Activated CD8-positive, alpha-beta memory T cell treated with anti-CD3 and anti-CD28 coated beads, Interleukin-2, amount 10 ng/mL, durations not matched to agents 7 days and 5 days (primary cell): ENCODE results near the gene LIMS1. TPM values are rescaled to one million over a fixed set of nuclear protein-coding genes. Genes with fewer than 3 reads are reported as not detected.

Experiments
- ATAC-seq: fragments of 150-1000 bp; cut with Tn5 transposase; one replicate; pipeline ENCODE4 v1.10.0; 2021; ENCODE audit warnings: moderate library complexity
- CTCF ChIA-PET: fragments of 350-600 bp; sonication (Branson Sonifier 250); formaldehyde crosslinking; loops from one replicate; lab custom pipeline; 2021; ENCODE audit warnings: antibody characterized with exemption; lab: Charles Lee
- DNase-seq: peaks from one replicate; pipeline ENCODE4 v3.0.0-alpha.2; 2020
- H3K27ac Mint-ChIP-seq: one replicate; pipeline ENCODE4 v1.8.0; 2021; ENCODE audit warnings: mild to moderate bottlenecking, mixed read lengths
- H3K27me3 Mint-ChIP-seq: one replicate; pipeline ENCODE4 v1.8.0; 2021; ENCODE audit warnings: mixed read lengths
- H3K36me3 Mint-ChIP-seq: one replicate; pipeline ENCODE4 v1.8.0; 2021; ENCODE audit warnings: mild to moderate bottlenecking, mixed read lengths
- H3K4me1 Mint-ChIP-seq: one replicate; pipeline ENCODE4 v1.8.0; 2021; ENCODE audit warnings: mixed read lengths
- H3K4me3 Mint-ChIP-seq: one replicate; pipeline ENCODE4 v1.8.0; 2021; ENCODE audit warnings: mild to moderate bottlenecking, moderate library complexity, mixed read lengths
- H3K9me3 Mint-ChIP-seq: one replicate; pipeline ENCODE4 v1.8.0; 2022; ENCODE audit warnings: low read depth, mixed read lengths
- total RNA-seq, 2 experiments: library from RNA; stranded (reverse); gene quantifications; one replicate each; pipeline ENCODE4 v1.2.3, GENCODE V29; 2021

LIMS1 gene
- total RNA-seq, 2 experiments from 2014 or later = 57.2 to 58.2 TPM

DNA sequence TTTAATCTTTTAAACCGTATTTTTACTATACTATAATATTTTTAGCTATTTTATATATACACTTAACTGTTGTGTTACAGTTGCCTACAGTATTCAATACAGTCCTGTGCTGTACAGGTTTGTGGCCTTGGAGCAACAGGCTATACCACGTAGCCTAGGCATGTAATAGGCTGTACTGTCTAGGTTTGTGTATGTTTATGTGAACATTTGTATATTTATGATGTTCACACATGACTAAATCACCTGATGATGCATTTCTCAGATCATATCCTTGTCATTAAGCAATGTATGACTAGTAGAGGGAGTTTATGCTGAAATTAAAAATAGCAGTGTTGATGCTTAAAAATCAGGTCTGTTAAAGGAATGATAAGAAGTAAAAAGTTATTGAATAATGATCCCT, 92.7 kb downstream of the LIMS1 start:
- H3K27ac Mint-ChIP-seq = no peak overlapping the region
- ATAC-seq = no peak
- CTCF ChIA-PET = interaction anchor here (0.6 to 10.6 kb wide), 3 partner anchors 9 to 65 kb away, joined by 3 to 102 read pairs (median 4); no protein-coding TSS in a partner anchor

DNA sequence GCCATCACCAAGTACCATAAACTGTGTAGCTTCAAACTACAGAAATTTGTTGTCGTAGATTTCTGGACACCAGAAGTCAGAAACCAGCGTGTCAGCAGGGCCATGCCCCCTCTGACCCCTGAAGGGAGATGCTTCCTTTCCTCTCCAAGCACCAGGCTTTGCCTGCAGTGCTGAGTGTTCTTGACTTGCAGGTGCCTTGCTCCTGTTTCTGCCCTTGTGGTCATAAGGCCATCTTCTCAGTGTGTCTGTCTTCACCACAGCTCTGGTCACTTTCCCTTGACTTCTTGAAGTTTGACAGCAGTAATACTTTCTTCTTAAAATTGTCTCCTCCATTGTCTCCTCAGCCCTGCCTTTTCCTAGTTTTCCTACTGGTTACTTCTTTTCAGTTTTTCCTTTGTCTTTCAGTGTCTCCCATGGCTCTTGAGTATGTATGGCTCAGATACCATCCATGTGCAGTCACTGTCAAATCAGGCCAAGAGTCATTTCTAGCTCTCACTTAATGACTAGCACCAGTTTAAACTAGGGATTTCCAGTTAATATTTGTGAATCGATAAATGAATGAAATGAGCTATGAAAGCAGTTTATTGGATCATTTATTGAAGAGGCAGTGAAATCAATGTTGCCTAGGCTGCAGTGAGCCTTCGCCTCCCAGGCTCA, 93.8 kb downstream of the LIMS1 start:
- DNase-seq (no peak), ATAC-seq (peak; percentile 22)
- H3K27ac Mint-ChIP-seq = peak overlapping the region; percentile 44
- peaks cover 17% of the 10 kb centered on the region for H3K36me3 Mint-ChIP-seq
- CTCF ChIA-PET = interaction anchor here (1.0 to 10.6 kb wide), 6 partner anchors 8 to 22 kb away, joined by 5 to 102 read pairs (median 9); no protein-coding TSS in a partner anchor
- H3K27me3 Mint-ChIP-seq = no peaks in the 10 kb centered on the region
- peaks cover 80% of the 10 kb centered on the region for H3K4me1 Mint-ChIP-seq
- H3K9me3 Mint-ChIP-seq = no peaks in the 10 kb centered on the region
- no peak overlapping the region for H3K4me3 Mint-ChIP-seq

More for the DNA sequence above, 92.7 kb downstream of the LIMS1 start:
- Mint-ChIP-seq H3K4me1 (peaks cover 73% of the 10 kb centered on the region), H3K9me3 (no peaks in the 10 kb centered on the region), H3K27me3 (no peaks in the 10 kb centered on the region), H3K36me3 (peaks cover 17% of the 10 kb centered on the region), H3K4me3 (no peak overlapping the region)
- DNase-seq = no peak

GRCh38 chr2:108628936-108629335, 94.7 kb downstream of the LIMS1 start:
- H3K36me3 Mint-ChIP-seq = peaks cover 17% of the 10 kb centered on the region
- no peak for ATAC-seq
- H3K27me3 Mint-ChIP-seq = no peaks in the 10 kb centered on the region
- H3K9me3 Mint-ChIP-seq = no peaks in the 10 kb centered on the region
- H3K4me1 Mint-ChIP-seq = peaks cover 78% of the 10 kb centered on the region
- peak overlapping the region; percentile 74 for H3K27ac Mint-ChIP-seq
- DNase-seq = no peak
- CTCF ChIA-PET = interaction anchor here (1.0 to 10.6 kb wide), 7 partner anchors 7 to 23 kb away, joined by 5 to 102 read pairs (median 7); no protein-coding TSS in a partner anchor
- peak overlapping the region; percentile 24 for H3K4me3 Mint-ChIP-seq

DNA sequence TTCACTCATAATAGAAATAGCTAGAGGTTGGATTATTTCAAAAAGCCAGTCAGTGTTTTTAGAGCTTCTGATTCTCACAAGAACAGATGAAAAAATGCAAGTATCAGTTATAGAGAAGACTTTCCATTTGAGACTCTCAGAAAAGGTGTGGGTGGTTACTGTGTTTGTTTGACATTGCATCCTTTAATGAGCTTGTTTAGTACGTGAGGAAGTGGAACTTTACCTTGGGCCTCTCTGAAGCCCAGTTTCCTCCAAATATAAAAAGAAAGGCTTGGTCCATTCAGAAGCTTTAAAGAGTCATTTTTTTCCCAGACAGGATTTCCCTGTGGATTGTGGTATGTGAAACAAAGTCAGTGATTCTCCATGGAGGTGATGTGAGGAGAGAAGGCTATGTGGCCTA, 95.1 kb downstream of the LIMS1 start:
- CTCF ChIA-PET = interaction anchor here (0.7 to 3.7 kb wide), 7 partner anchors 9 to 35 kb away, joined by 5 to 22 read pairs (median 6); no protein-coding TSS in a partner anchor
- Mint-ChIP-seq H3K27me3 (no peaks in the 10 kb centered on the region), H3K4me1 (peaks cover 79% of the 10 kb centered on the region), H3K9me3 (no peaks in the 10 kb centered on the region), H3K4me3 (peak overlapping the region; percentile 24), H3K36me3 (peaks cover 17% of the 10 kb centered on the region), H3K27ac (peak overlapping the region; percentile 74)
- peak; percentile 62 for ATAC-seq
- DNase-seq = no peak

DNA sequence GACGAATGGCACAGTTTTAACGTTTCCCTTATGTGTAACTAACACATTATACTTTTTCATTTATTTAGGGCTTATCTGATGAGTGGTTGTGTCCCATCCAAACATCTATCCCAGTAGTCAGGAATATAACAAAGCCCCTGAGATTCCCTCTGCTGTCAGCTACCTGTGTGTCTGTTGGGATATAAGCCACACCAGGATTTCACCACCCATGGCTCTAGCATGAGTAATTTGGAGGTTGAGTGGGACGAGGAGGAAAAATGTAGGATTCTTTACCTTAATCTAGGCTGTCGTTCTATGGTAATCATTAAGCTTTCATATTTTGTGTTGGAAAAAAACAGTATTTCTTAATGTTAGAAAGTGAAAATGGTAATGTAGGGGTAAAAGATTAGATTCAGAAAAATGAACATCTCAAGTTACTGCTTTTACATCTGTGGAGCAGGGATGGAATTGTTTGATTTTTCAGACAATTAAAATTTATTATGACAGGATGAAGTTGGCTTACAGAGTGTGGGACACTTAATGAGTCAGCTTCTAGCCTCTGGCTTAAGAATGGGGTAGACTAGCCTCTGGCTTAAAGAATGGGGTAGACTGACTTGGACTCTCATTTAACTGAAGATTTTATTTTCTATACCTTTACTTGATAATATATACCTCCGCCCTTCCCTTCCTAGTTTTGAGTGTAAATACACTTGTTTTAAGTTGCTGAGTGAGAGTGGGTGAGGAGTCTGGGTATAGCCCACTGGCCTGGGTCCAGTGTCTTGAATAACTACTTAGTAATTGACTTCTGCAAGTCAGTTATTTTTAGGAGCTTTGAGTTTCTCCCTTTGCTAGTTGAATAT, 96.5 kb downstream of the LIMS1 start:
- ATAC-seq (no peak), DNase-seq (no peak)
- no peaks in the 10 kb centered on the region for H3K27me3 Mint-ChIP-seq
- CTCF ChIA-PET = interaction anchor here (0.6 to 3.7 kb wide), 3 partner anchors 10 to 19 kb away, joined by 3 to 22 read pairs (median 12); no protein-coding TSS in a partner anchor
- no peak overlapping the region for H3K4me3 Mint-ChIP-seq
- no peak overlapping the region for H3K27ac Mint-ChIP-seq
- H3K4me1 Mint-ChIP-seq = peaks cover 81% of the 10 kb centered on the region
- peaks cover 17% of the 10 kb centered on the region for H3K36me3 Mint-ChIP-seq
- no peaks in the 10 kb centered on the region for H3K9me3 Mint-ChIP-seq

- CTCF ChIA-PET = interaction anchor here (5.6 kb wide), 2 partner anchors 9 to 27 kb away, joined by 97 to 102 read pairs; no protein-coding TSS in a partner anchor
- DNase-seq (no peak), ATAC-seq (no peak)
- Mint-ChIP-seq H3K27ac (no peak overlapping the region), H3K9me3 (no peaks in the 10 kb centered on the region), H3K4me3 (no peak overlapping the region), H3K36me3 (peaks cover 17% of the 10 kb centered on the region), H3K4me1 (peaks cover 84% of the 10 kb centered on the region), H3K27me3 (no peaks in the 10 kb centered on the region)
Observed at GRCh38 chr2:108632332-108633160, 98.3 kb downstream of the LIMS1 start.

- Mint-ChIP-seq H3K27me3 (no peaks in the 10 kb centered on the region), H3K4me3 (no peak overlapping the region), H3K9me3 (no peaks in the 10 kb centered on the region), H3K36me3 (peaks cover 13% of the 10 kb centered on the region), H3K4me1 (peaks cover 84% of the 10 kb centered on the region), H3K27ac (no peak overlapping the region)
- DNase-seq = no peak
- CTCF ChIA-PET = interaction anchor here (0.9 to 8.8 kb wide), 5 partner anchors 9 to 47 kb away, joined by 3 to 171 read pairs (median 97); no protein-coding TSS in a partner anchor
- no peak for ATAC-seq
Observed at GRCh38 chr2:108633409-108633808, 99.1 kb downstream of the LIMS1 start.

- no peaks in the 10 kb centered on the region for H3K27me3 Mint-ChIP-seq
- no peak for ATAC-seq
- no peak for DNase-seq
- no peak overlapping the region for H3K4me3 Mint-ChIP-seq
- no peaks in the 10 kb centered on the region for H3K9me3 Mint-ChIP-seq
- H3K36me3 Mint-ChIP-seq = peaks cover 13% of the 10 kb centered on the region
- peaks cover 81% of the 10 kb centered on the region for H3K4me1 Mint-ChIP-seq
- CTCF ChIA-PET = interaction anchor here (0.9 to 8.8 kb wide), 6 partner anchors 9 to 47 kb away, joined by 3 to 171 read pairs (median 63); no protein-coding TSS in a partner anchor
- peak overlapping the region; percentile 46 for H3K27ac Mint-ChIP-seq
Observed at GRCh38 chr2:108634011-108634410, 99.7 kb downstream of the LIMS1 start.

GRCh38 chr2:108634576-108635160, 100.4 kb downstream of the LIMS1 start:
- ATAC-seq (no peak), DNase-seq (no peak)
- no peak overlapping the region for H3K4me3 Mint-ChIP-seq
- H3K36me3 Mint-ChIP-seq = peaks cover 10% of the 10 kb centered on the region
- H3K27ac Mint-ChIP-seq = peak overlapping the region; percentile 11
- CTCF ChIA-PET = interaction anchor here (0.9 to 8.8 kb wide), 6 partner anchors 8 to 40 kb away, joined by 3 to 171 read pairs (median 64); no protein-coding TSS in a partner anchor
- no peaks in the 10 kb centered on the region for H3K9me3 Mint-ChIP-seq
- no peaks in the 10 kb centered on the region for H3K27me3 Mint-ChIP-seq
- H3K4me1 Mint-ChIP-seq = peaks cover 79% of the 10 kb centered on the region

GRCh38 chr2:108635630-108636354, 101.5 kb downstream of the LIMS1 start:
- H3K4me1 Mint-ChIP-seq = peaks cover 80% of the 10 kb centered on the region
- peaks cover 3% of the 10 kb centered on the region for H3K36me3 Mint-ChIP-seq
- CTCF ChIA-PET = interaction anchor here (0.6 to 8.8 kb wide), 16 partner anchors 11 to 98 kb away, joined by 3 to 171 read pairs (median 8); no protein-coding TSS in a partner anchor
- H3K4me3 Mint-ChIP-seq = no peak overlapping the region
- ATAC-seq = no peak
- H3K9me3 Mint-ChIP-seq = no peaks in the 10 kb centered on the region
- no peak for DNase-seq
- H3K27me3 Mint-ChIP-seq = no peaks in the 10 kb centered on the region
- H3K27ac Mint-ChIP-seq = no peak overlapping the region

GRCh38 chr2:108637304-108637669, 103.0 kb downstream of the LIMS1 start:
- Mint-ChIP-seq H3K4me3 (no peak overlapping the region), H3K27ac (no peak overlapping the region), H3K9me3 (no peaks in the 10 kb centered on the region), H3K4me1 (peaks cover 75% of the 10 kb centered on the region), H3K36me3 (peaks cover 3% of the 10 kb centered on the region), H3K27me3 (no peaks in the 10 kb centered on the region)
- DNase-seq = no peak
- CTCF ChIA-PET = interaction anchor here (0.8 to 8.8 kb wide), 13 partner anchors 10 to 102 kb away, joined by 3 to 171 read pairs (median 15); partner anchors contain the start of gene LIMS1
- ATAC-seq = no peak
